ENCODE measurements around the gene ATP6V1G1. TPM values are rescaled to one million over a fixed set of nuclear protein-coding genes. Genes with fewer than 3 reads are reported as not detected.
A peak's percentile ranks its signal among the peaks of the same experiment; 100 is the strongest.

ATP6V1G1 gene
- total and polyA plus RNA-seq, 2 of the 13 experiments (the other 11 are each of a cell fraction or from before 2014, with no cell fraction given), result 108 to 158 TPM

DNA sequence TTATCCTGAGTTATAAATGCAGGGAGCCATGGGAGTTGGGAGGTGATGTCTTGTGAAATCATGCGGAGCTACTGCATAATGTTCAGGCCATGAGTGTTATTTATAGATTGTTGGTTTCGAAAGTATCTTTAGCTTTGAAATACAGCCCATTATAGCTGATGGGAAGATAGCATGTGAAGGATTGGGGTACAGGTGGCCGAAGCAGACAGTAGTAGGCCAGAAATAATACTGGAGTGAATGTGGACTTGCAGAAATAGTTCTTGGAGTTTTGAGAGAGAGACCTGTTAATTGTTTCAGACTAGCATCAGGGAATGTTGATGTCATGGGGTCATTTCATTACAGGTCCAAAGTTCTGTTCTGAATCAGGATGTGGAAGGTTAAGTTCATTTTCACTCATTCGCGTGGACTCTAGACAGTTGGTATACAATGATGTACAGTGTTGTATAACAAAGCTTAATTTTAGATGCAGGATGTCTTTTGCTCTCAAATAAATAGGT lies 3.8 kb downstream of the ATP6V1G1 start (continued):
- peak; percentile 90 for TF ChIP-seq RXRB (CRISPR knock-in tag; IDR thresholded peaks at IDR 0.05; ENCODE audit: borderline replicate concordance)
- TF ChIP-seq, protein P1, sequence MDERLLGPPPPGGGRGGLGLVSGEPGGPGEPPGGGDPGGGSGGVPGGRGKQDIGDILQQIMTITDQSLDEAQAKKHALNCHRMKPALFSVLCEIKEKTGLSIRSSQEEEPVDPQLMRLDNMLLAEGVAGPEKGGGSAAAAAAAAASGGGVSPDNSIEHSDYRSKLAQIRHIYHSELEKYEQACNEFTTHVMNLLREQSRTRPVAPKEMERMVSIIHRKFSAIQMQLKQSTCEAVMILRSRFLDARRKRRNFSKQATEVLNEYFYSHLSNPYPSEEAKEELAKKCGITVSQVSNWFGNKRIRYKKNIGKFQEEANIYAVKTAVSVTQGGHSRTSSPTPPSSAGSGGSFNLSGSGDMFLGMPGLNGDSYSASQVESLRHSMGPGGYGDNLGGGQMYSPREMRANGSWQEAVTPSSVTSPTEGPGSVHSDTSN (CRISPR knock-in tag; IDR thresholded peaks at IDR 0.05), result no peak
- TF ChIP-seq ZNF879 (CRISPR knock-in tag; IDR thresholded peaks at IDR 0.05), result no peak
- TF ChIP-seq, protein P2, sequence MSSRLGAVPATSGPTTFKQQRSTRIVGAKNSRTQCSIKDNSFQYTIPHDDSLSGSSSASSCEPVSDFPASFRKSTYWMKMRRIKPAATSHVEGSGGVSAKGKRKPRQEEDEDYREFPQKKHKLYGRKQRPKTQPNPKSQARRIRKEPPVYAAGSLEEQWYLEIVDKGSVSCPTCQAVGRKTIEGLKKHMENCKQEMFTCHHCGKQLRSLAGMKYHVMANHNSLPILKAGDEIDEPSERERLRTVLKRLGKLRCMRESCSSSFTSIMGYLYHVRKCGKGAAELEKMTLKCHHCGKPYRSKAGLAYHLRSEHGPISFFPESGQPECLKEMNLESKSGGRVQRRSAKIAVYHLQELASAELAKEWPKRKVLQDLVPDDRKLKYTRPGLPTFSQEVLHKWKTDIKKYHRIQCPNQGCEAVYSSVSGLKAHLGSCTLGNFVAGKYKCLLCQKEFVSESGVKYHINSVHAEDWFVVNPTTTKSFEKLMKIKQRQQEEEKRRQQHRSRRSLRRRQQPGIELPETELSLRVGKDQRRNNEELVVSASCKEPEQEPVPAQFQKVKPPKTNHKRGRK (CRISPR knock-in tag; IDR thresholded peaks at IDR 0.05), result no peak
- peak; percentile 90 for TF ChIP-seq HNF4A (CRISPR knock-in tag; IDR thresholded peaks at IDR 0.05)
- TF ChIP-seq ZNF552 (CRISPR knock-in tag; IDR thresholded peaks at IDR 0.05; ENCODE audit: borderline replicate concordance), result no peak
- no peak for TF ChIP-seq ZNF225 (CRISPR knock-in tag; IDR thresholded peaks at IDR 0.05)
- TF ChIP-seq, protein P3, sequence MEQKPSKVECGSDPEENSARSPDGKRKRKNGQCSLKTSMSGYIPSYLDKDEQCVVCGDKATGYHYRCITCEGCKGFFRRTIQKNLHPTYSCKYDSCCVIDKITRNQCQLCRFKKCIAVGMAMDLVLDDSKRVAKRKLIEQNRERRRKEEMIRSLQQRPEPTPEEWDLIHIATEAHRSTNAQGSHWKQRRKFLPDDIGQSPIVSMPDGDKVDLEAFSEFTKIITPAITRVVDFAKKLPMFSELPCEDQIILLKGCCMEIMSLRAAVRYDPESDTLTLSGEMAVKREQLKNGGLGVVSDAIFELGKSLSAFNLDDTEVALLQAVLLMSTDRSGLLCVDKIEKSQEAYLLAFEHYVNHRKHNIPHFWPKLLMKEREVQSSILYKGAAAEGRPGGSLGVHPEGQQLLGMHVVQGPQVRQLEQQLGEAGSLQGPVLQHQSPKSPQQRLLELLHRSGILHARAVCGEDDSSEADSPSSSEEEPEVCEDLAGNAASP (CRISPR knock-in tag; IDR thresholded peaks at IDR 0.05; ENCODE audit: borderline replicate concordance), result peak; percentile 92
- TF ChIP-seq, protein P4, sequence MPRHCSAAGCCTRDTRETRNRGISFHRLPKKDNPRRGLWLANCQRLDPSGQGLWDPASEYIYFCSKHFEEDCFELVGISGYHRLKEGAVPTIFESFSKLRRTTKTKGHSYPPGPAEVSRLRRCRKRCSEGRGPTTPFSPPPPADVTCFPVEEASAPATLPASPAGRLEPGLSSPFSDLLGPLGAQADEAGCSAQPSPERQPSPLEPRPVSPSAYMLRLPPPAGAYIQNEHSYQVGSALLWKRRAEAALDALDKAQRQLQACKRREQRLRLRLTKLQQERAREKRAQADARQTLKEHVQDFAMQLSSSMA (CRISPR knock-in tag; IDR thresholded peaks at IDR 0.05), result no peak
- TF ChIP-seq, protein P5, sequence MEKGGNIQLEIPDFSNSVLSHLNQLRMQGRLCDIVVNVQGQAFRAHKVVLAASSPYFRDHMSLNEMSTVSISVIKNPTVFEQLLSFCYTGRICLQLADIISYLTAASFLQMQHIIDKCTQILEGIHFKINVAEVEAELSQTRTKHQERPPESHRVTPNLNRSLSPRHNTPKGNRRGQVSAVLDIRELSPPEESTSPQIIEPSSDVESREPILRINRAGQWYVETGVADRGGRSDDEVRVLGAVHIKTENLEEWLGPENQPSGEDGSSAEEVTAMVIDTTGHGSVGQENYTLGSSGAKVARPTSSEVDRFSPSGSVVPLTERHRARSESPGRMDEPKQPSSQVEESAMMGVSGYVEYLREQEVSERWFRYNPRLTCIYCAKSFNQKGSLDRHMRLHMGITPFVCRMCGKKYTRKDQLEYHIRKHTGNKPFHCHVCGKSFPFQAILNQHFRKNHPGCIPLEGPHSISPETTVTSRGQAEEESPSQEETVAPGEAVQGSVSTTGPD (CRISPR knock-in tag; IDR thresholded peaks at IDR 0.05), result no peak
- TF ChIP-seq, protein P6, sequence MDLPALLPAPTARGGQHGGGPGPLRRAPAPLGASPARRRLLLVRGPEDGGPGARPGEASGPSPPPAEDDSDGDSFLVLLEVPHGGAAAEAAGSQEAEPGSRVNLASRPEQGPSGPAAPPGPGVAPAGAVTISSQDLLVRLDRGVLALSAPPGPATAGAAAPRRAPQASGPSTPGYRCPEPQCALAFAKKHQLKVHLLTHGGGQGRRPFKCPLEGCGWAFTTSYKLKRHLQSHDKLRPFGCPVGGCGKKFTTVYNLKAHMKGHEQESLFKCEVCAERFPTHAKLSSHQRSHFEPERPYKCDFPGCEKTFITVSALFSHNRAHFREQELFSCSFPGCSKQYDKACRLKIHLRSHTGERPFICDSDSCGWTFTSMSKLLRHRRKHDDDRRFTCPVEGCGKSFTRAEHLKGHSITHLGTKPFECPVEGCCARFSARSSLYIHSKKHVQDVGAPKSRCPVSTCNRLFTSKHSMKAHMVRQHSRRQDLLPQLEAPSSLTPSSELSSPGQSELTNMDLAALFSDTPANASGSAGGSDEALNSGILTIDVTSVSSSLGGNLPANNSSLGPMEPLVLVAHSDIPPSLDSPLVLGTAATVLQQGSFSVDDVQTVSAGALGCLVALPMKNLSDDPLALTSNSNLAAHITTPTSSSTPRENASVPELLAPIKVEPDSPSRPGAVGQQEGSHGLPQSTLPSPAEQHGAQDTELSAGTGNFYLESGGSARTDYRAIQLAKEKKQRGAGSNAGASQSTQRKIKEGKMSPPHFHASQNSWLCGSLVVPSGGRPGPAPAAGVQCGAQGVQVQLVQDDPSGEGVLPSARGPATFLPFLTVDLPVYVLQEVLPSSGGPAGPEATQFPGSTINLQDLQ (CRISPR knock-in tag; IDR thresholded peaks at IDR 0.05), result no peak
- 0 out of 2 replicates have a peak, but pooled peaks have one; percentile 45 for TF ChIP-seq ATF1 (CRISPR knock-in tag; IDR thresholded peaks at IDR 0.05)
- no peak for TF ChIP-seq ZNF780A (CRISPR knock-in tag; IDR thresholded peaks at IDR 0.05)
- TF ChIP-seq, protein P7, sequence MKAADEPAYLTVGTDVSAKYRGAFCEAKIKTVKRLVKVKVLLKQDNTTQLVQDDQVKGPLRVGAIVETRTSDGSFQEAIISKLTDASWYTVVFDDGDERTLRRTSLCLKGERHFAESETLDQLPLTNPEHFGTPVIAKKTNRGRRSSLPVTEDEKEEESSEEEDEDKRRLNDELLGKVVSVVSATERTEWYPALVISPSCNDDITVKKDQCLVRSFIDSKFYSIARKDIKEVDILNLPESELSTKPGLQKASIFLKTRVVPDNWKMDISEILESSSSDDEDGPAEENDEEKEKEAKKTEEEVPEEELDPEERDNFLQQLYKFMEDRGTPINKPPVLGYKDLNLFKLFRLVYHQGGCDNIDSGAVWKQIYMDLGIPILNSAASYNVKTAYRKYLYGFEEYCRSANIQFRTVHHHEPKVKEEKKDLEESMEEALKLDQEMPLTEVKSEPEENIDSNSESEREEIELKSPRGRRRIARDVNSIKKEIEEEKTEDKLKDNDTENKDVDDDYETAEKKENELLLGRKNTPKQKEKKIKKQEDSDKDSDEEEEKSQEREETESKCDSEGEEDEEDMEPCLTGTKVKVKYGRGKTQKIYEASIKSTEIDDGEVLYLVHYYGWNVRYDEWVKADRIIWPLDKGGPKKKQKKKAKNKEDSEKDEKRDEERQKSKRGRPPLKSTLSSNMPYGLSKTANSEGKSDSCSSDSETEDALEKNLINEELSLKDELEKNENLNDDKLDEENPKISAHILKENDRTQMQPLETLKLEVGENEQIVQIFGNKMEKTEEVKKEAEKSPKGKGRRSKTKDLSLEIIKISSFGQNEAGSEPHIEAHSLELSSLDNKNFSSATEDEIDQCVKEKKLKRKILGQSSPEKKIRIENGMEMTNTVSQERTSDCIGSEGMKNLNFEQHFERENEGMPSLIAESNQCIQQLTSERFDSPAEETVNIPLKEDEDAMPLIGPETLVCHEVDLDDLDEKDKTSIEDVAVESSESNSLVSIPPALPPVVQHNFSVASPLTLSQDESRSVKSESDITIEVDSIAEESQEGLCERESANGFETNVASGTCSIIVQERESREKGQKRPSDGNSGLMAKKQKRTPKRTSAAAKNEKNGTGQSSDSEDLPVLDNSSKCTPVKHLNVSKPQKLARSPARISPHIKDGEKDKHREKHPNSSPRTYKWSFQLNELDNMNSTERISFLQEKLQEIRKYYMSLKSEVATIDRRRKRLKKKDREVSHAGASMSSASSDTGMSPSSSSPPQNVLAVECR (CRISPR knock-in tag; IDR thresholded peaks at IDR 0.05; ENCODE audit: borderline replicate concordance), result no peak
- 0 out of 2 replicates have a peak, but pooled peaks have one; percentile 33 for TF ChIP-seq IRF2 (CRISPR knock-in tag; IDR thresholded peaks at IDR 0.05)
- no peak for TF ChIP-seq THYN1 (CRISPR knock-in tag; IDR thresholded peaks at IDR 0.05; ENCODE audit: borderline replicate concordance, low read depth)
